CD4-positive, alpha-beta memory T cell (primary cell): ENCODE data around the gene PDIA5. TPM values are rescaled to one million over a fixed set of nuclear protein-coding genes. Genes with fewer than 3 reads are reported as not detected.

ENCODE experiments used
- CTCF ChIA-PET: fragments of 350-600 bp; sonication (Branson Sonifier 250); formaldehyde crosslinking; loops from one replicate; lab custom pipeline; 2021; ENCODE audit warnings: inconsistent platforms; ENCODE audit not compliant: partially characterized antibody; lab: Charles Lee
- POLR2A ChIA-PET: fragments of 350-600 bp; sonication (Branson Sonifier 250); formaldehyde crosslinking; loops from one replicate; lab custom pipeline; 2021; ENCODE audit not compliant: partially characterized antibody; lab: Charles Lee
- DNase-seq, 5 donors: peaks; one replicate each; pipeline versions ENCODE4 v3.0.0 to v3.0.0-alpha.2; 2020 to 2022; ENCODE audit warnings: mixed read lengths in 1 of 5
- H3K27ac ChIP-seq: one replicate; pipeline ENCODE4 v1.7.0; 2013; ENCODE audit warnings: low read depth, low read length
- H3K27me3 ChIP-seq: 2 replicates; pipeline ENCODE4 v1.7.0; 2013; ENCODE audit warnings: mild to moderate bottlenecking, low read length, moderate library complexity; ENCODE audit not compliant: insufficient read depth
- H3K36me3 ChIP-seq: 2 replicates; pipeline ENCODE4 v1.7.0; 2013; ENCODE audit warnings: mild to moderate bottlenecking, low read length, moderate library complexity; ENCODE audit not compliant: insufficient read depth
- H3K4me1 ChIP-seq: 2 replicates; pipeline ENCODE4 v1.7.0; 2013; ENCODE audit warnings: mild to moderate bottlenecking, low read length, moderate library complexity; ENCODE audit not compliant: insufficient read depth
- H3K4me3 ChIP-seq, 2 donors: one replicate each; pipeline ENCODE4 v1.7.0; 2013; ENCODE audit warnings: low read length in 2 of 2, mild to moderate bottlenecking in 1 of 2
- H3K9me3 ChIP-seq, 2 donors: one replicate each; pipeline ENCODE4 v1.7.0; 2013; ENCODE audit warnings: low read length in 2 of 2, control low read depth in 1 of 2; ENCODE audit not compliant: control insufficient read depth in 1 of 2
- H3K27ac Mint-ChIP-seq, 7 donors: one replicate each; pipeline ENCODE4 v1.8.0; 2020 to 2021; ENCODE audit warnings: mixed read lengths in 7 of 7, mild to moderate bottlenecking in 6 of 7, inconsistent platforms in 3 of 7, moderate library complexity in 3 of 7
- H3K27me3 Mint-ChIP-seq, 2 donors: one replicate each; pipeline ENCODE4 v1.8.0; 2020 to 2021; ENCODE audit warnings: mixed read lengths in 2 of 2
- H3K36me3 Mint-ChIP-seq, 2 donors: one replicate each; pipeline ENCODE4 v1.8.0; 2020 to 2021; ENCODE audit warnings: mixed read lengths in 2 of 2, inconsistent platforms in 1 of 2, mild to moderate bottlenecking in 1 of 2
- H3K4me1 Mint-ChIP-seq, 4 donors: one replicate each; pipeline ENCODE4 v1.8.0; 2020 to 2021; ENCODE audit warnings: mixed read lengths in 4 of 4, mild to moderate bottlenecking in 1 of 4
- H3K4me3 Mint-ChIP-seq, 8 donors: one replicate each; pipeline ENCODE4 v1.8.0; 2020 to 2021; ENCODE audit warnings: mixed read lengths in 8 of 8, mild to moderate bottlenecking in 7 of 8, moderate library complexity in 6 of 8, inconsistent platforms in 3 of 8
- H3K9me3 Mint-ChIP-seq, 8 donors: one replicate each; pipeline ENCODE4 v1.8.0; 2020 to 2021; ENCODE audit warnings: mixed read lengths in 8 of 8, mild to moderate bottlenecking in 5 of 8, inconsistent platforms in 3 of 8, moderate library complexity in 1 of 8
- intact Hi-C: fragments of 100-400 bp; cut with micrococcal nuclease; formaldehyde crosslinking; loops from one replicate; pipeline ENCODE4 v1.15.1; 2023
- polyA plus RNA-seq, 2 donors: library from polyadenylated mRNA; unstranded; fragments of 300-500 nt; fragmentation: Illumina TruSeq; gene quantifications; one replicate each; pipeline ENCODE4 v1.2.3, GENCODE V29; 2021
- total RNA-seq, 2 experiments: library from RNA; stranded (reverse); gene quantifications; one replicate each; pipeline ENCODE4 v1.2.3, GENCODE V29; 2021

PDIA5 gene
- total and polyA plus RNA-seq, 4 experiments from 2014 or later = 3.0 to 7.0 (median 5.6) TPM

- POLR2A ChIA-PET = no interaction called here
- intact Hi-C loops = no loop called here
- no peak for DNase-seq
- Histone ChIP-seq H3K4me1 (no peaks in the 10 kb centered on the region), H3K4me3 (no peak overlapping the region), H3K27ac (no peak overlapping the region), H3K27me3 (no peaks in the 10 kb centered on the region), H3K9me3 (no peaks in the 10 kb centered on the region), H3K36me3 (no peaks in the 10 kb centered on the region)
- Mint-ChIP-seq H3K9me3 (no peaks in the 10 kb centered on the region), H3K27me3 (no peaks in the 10 kb centered on the region), H3K27ac (no peak overlapping the region), H3K36me3 (peaks cover 30 to 39% of the 10 kb centered on the region in 2 donors), H3K4me3 (no peak overlapping the region), H3K4me1 (no peaks in the 10 kb centered on the region)
- CTCF ChIA-PET = no interaction called here
Measured at GRCh38 chr3:123098426-123099330, 31.9 kb downstream of the PDIA5 start.

DNA sequence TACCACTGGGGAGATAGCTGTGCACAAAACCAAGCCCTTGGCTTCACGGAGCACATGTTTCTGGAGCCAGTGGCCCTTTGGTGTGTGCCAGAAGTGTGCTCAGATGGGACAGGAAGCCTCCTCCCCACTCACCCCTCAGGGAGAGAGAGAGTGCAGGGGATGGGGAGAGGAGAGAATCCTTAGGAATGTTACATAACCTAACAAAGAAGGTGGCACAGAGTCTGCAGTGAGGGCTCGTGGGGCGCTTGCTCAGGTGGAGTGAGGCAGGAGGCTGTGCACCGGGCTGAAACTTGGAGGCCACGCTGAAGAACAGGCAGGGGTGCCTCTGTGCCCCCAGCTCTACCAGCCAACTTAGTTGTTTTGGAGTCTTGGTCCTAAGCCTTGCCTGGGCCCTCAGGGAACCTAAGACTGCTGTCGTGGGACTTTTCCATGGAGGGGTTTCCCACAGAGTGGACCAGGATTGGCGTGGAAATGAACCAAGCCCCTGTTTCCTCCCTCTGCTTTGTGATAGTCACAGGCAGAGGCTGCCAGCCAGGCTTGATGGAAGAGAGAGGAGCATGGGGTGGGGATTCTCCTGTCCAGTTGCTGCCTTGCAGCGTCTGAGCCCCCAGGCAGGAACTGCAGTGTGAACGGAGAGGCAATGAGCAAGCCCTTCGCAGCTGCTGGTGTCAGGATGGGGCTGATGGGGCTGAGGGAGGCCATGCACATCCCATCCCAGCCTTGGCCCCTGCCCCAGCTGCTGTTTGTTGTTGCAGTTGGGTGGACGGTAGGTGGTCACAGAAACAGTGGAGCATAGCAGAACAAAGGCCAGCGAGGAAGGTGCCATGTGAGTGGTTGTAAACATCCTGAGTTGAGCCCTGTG, 32.7 kb downstream of the PDIA5 start:
- H3K36me3 Mint-ChIP-seq = peaks cover 29 to 38% of the 10 kb centered on the region in 2 donors

GRCh38 chr3:123100193-123100776, 33.5 kb downstream of the PDIA5 start:
- H3K27ac Mint-ChIP-seq = peak overlapping the region in 1 of 7 donors; percentile 12
- H3K27me3 ChIP-seq = no peaks in the 10 kb centered on the region
- no peaks in the 10 kb centered on the region for H3K9me3 Mint-ChIP-seq
- H3K4me3 Mint-ChIP-seq = no peak overlapping the region
- POLR2A ChIA-PET = no interaction called here
- H3K36me3 ChIP-seq = no peaks in the 10 kb centered on the region
- DNase-seq = no peak
- CTCF ChIA-PET = no interaction called here
- no peaks in the 10 kb centered on the region for H3K4me1 Mint-ChIP-seq
- peaks cover 29 to 38% of the 10 kb centered on the region in 2 donors for H3K36me3 Mint-ChIP-seq
- no peak overlapping the region for H3K4me3 ChIP-seq
- H3K27me3 Mint-ChIP-seq = no peaks in the 10 kb centered on the region
- H3K9me3 ChIP-seq = no peaks in the 10 kb centered on the region
- no peak overlapping the region for H3K27ac ChIP-seq
- no peaks in the 10 kb centered on the region for H3K4me1 ChIP-seq
- intact Hi-C loops = no loop called here

More for the DNA sequence above, 32.7 kb downstream of the PDIA5 start:
- Histone ChIP-seq H3K9me3 (no peaks in the 10 kb centered on the region), H3K36me3 (no peaks in the 10 kb centered on the region), H3K4me1 (no peaks in the 10 kb centered on the region), H3K27ac (no peak overlapping the region), H3K27me3 (no peaks in the 10 kb centered on the region), H3K4me3 (no peak overlapping the region)
- no peak for DNase-seq
- H3K4me3 Mint-ChIP-seq = no peak overlapping the region
- POLR2A ChIA-PET = no interaction called here
- H3K9me3 Mint-ChIP-seq = no peaks in the 10 kb centered on the region
- H3K4me1 Mint-ChIP-seq = no peaks in the 10 kb centered on the region
- CTCF ChIA-PET = no interaction called here
- no peaks in the 10 kb centered on the region for H3K27me3 Mint-ChIP-seq
- no peak overlapping the region for H3K27ac Mint-ChIP-seq
- intact Hi-C loops = no loop called here

- ChIA-PET CTCF (no interaction called here), POLR2A (no interaction called here)
- no peaks in the 10 kb centered on the region for H3K9me3 Mint-ChIP-seq
- no peaks in the 10 kb centered on the region for H3K27me3 Mint-ChIP-seq
- H3K4me1 Mint-ChIP-seq = no peaks in the 10 kb centered on the region
- intact Hi-C loops = no loop called here
- no peaks in the 10 kb centered on the region for H3K36me3 ChIP-seq
- no peak overlapping the region for H3K4me3 ChIP-seq
- no peaks in the 10 kb centered on the region for H3K4me1 ChIP-seq
- peaks cover 30 to 52% of the 10 kb centered on the region in 2 donors for H3K36me3 Mint-ChIP-seq
- no peaks in the 10 kb centered on the region for H3K27me3 ChIP-seq
- no peak overlapping the region for H3K4me3 Mint-ChIP-seq
- H3K9me3 ChIP-seq = no peaks in the 10 kb centered on the region
- DNase-seq = no peak
- no peak overlapping the region for H3K27ac Mint-ChIP-seq
- no peak overlapping the region for H3K27ac ChIP-seq
Measured at GRCh38 chr3:123102249-123102648, 35.4 kb downstream of the PDIA5 start.

DNA sequence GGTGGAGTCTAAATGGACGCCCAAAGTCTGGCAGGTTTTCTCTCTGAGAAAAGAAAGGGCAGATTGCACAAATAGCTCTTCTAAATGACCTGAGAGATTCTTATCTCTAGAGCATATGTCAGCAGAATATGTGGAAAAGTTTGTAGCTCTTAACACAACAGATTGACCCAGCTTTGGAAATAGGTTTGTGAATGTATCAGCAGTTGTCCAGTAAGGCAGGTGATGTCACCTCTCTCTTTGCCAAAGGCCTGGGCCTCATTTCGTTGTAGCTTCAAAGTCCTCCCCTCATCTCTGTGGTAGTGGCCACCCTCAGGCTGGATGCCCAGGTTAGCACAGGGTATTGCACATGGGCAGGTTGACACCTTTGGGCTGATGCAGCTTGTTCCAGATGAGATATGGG, 36.0 kb downstream of the PDIA5 start:
- ChIA-PET CTCF (no interaction called here), POLR2A (no interaction called here)
- no peaks in the 10 kb centered on the region for H3K27me3 ChIP-seq
- H3K4me1 ChIP-seq = no peaks in the 10 kb centered on the region
- no peak for DNase-seq
- intact Hi-C loops = no loop called here
- Mint-ChIP-seq H3K27ac (no peak overlapping the region), H3K27me3 (no peaks in the 10 kb centered on the region), H3K4me1 (no peaks in the 10 kb centered on the region), H3K4me3 (no peak overlapping the region), H3K36me3 (peaks cover 30 to 55% of the 10 kb centered on the region in 2 donors), H3K9me3 (no peaks in the 10 kb centered on the region)
- no peaks in the 10 kb centered on the region for H3K9me3 ChIP-seq
- no peaks in the 10 kb centered on the region for H3K36me3 ChIP-seq
- no peak overlapping the region for H3K4me3 ChIP-seq
- no peak overlapping the region for H3K27ac ChIP-seq

DNA sequence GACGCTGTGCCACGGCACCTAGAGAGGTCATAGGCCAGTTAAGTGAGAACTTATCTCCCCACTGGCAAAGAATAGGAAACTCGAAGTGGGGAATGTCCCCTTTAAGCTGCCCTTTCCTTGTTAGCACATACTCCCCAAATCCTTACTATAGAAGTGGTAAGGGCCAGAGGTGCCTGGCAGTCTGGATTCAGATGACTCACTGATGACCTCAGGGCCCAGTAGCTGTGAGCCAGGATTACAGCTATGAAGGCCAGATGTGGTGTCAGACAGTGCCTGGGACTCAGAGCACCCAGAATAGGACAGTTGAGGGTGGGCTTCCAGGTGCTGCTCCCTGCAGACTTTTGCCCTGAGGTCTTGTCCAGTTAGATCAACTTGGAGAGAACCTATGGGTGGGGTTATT, 37.7 kb downstream of the PDIA5 start:
- ChIA-PET POLR2A (no interaction called here), CTCF (interaction anchor here (1.0 kb wide), 1 partner anchor 15 kb away, joined by 3 read pairs; no protein-coding TSS in a partner anchor)
- H3K4me3 Mint-ChIP-seq = no peak overlapping the region

More for the DNA sequence above, 37.7 kb downstream of the PDIA5 start:
- Mint-ChIP-seq H3K27ac (no peak overlapping the region), H3K36me3 (peaks cover 33 to 47% of the 10 kb centered on the region in 2 donors), H3K27me3 (no peaks in the 10 kb centered on the region), H3K4me1 (no peaks in the 10 kb centered on the region), H3K9me3 (no peaks in the 10 kb centered on the region)
- Histone ChIP-seq H3K4me1 (no peaks in the 10 kb centered on the region), H3K27ac (no peak overlapping the region), H3K9me3 (no peaks in the 10 kb centered on the region), H3K4me3 (no peak overlapping the region), H3K27me3 (no peaks in the 10 kb centered on the region), H3K36me3 (no peaks in the 10 kb centered on the region)
- DNase-seq = no peak
- intact Hi-C loops = no loop called here
